Fibroblast of villous mesenchyme (primary cell): ENCODE results near the gene LRP1B. TPM values are rescaled to one million over a fixed set of nuclear protein-coding genes. Genes with fewer than 3 reads are reported as not detected.

Source experiments
- DNase-seq: peaks from one replicate; pipeline ENCODE4 v3.0.0-alpha.2; 2010; ENCODE audit warnings: low read depth
- H3K4me3 ChIP-seq: 2 replicates; pipeline ENCODE4 v1.5.1; 2011; ENCODE audit warnings: low read depth, mild to moderate bottlenecking, low read length
- CTCF ChIP-seq: IDR thresholded peaks from 2 replicates; pipeline ENCODE4 v1.5.1; 2012; ENCODE audit warnings: low read depth, mild to moderate bottlenecking, low read length; ENCODE audit not compliant: insufficient read depth
- total RNA-seq: library from RNA; depleted of rRNA; stranded (reverse); fragments of >200 nt; gene quantifications from 2 replicates; pipeline ENCODE4 v1.2.3, GENCODE V29; 2012

The LRP1B gene
- total RNA-seq, 1 donor = 2.2 TPM

GRCh38 chr2:141724426-141724825 lies 406.4 kb downstream of the LRP1B start:
- DNase-seq = no peak
- no peak for TF ChIP-seq CTCF
- H3K4me3 ChIP-seq = no peak overlapping the region

- no peak for TF ChIP-seq CTCF
- no peak for DNase-seq
- no peak overlapping the region for H3K4me3 ChIP-seq
Measured at GRCh38 chr2:141723814-141724213, 407.0 kb downstream of the LRP1B start.

GRCh38 chr2:141720476-141720875 lies 410.3 kb downstream of the LRP1B start:
- no peak overlapping the region for H3K4me3 ChIP-seq
- no peak for DNase-seq
- TF ChIP-seq CTCF = no peak

GRCh38 chr2:141714496-141714895 lies 416.3 kb downstream of the LRP1B start:
- no peak for TF ChIP-seq CTCF
- H3K4me3 ChIP-seq = no peak overlapping the region
- DNase-seq = no peak

- TF ChIP-seq CTCF = no peak
- DNase-seq = no peak
- H3K4me3 ChIP-seq = no peak overlapping the region
Measured at GRCh38 chr2:141711627-141712026, 419.2 kb downstream of the LRP1B start.

- TF ChIP-seq CTCF = no peak
- no peak overlapping the region for H3K4me3 ChIP-seq
- no peak for DNase-seq
Measured at GRCh38 chr2:141710589-141711239, 420.1 kb downstream of the LRP1B start.

- no peak for TF ChIP-seq CTCF
- DNase-seq = no peak
- H3K4me3 ChIP-seq = no peak overlapping the region
Measured at GRCh38 chr2:141709756-141710155, 421.1 kb downstream of the LRP1B start.
